ENCODE measurements around the gene MALSU1.
A peak's percentile ranks its signal among the peaks of the same experiment; 100 is the strongest.

Gene MALSU1

DNA sequence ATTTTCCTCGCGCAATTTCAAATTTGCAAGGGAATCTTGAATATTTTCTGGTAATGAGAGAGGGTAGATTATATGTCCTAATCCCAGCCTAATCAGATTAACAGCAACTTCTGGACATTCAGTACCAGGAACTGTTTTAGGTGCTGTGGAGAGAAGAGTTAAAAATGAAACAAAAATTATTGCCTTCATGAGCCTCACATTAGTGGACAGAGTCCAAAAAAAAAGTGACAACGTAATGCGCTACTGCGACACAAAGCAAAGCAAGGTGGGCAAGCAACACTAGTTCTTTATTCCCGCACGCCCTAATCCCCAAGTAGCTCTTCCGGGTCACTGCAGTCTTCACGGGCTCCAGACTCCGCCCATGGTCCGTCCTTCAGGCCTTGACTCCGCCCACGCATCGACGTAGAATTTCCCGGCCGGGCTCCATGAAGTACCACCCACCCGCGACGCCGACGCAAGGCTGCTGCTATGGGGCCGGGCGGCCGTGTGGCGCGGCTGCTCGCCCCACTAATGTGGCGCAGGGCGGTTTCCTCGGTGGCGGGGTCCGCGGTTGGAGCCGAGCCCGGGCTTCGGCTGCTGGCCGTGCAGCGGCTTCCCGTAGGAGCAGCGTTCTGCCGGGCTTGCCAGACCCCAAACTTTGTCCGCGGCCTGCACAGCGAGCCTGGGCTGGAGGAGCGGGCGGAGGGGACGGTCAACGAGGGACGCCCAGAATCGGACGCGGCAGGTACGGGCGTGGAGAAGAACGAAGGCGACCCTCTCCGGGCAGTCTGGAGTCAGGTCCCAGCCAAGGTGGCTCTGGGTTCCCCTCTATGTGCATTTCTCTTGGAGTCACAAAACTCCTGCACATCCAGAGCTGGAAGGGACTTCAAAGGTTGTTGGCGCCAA, at the start of gene MALSU1:
TSS of gene MALSU1 (plus strand) at position 455 of the 885 bp plus-strand sequence. CDS start at position 469, 14 bp downstream.
- TF ChIP-seq, protein P1, sequence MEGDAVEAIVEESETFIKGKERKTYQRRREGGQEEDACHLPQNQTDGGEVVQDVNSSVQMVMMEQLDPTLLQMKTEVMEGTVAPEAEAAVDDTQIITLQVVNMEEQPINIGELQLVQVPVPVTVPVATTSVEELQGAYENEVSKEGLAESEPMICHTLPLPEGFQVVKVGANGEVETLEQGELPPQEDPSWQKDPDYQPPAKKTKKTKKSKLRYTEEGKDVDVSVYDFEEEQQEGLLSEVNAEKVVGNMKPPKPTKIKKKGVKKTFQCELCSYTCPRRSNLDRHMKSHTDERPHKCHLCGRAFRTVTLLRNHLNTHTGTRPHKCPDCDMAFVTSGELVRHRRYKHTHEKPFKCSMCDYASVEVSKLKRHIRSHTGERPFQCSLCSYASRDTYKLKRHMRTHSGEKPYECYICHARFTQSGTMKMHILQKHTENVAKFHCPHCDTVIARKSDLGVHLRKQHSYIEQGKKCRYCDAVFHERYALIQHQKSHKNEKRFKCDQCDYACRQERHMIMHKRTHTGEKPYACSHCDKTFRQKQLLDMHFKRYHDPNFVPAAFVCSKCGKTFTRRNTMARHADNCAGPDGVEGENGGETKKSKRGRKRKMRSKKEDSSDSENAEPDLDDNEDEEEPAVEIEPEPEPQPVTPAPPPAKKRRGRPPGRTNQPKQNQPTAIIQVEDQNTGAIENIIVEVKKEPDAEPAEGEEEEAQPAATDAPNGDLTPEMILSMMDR (conservative IDR thresholded peaks at IDR 0.05; ENCODE audit: low read depth, low read length) = no peak
- peak within 1 kb of the TSS; percentile 93 for H3K4me3 ChIP-seq (ENCODE audit: low read depth, low read length)
- DNase-seq (ENCODE audit: low read depth) = peak; percentile 98

DNA sequence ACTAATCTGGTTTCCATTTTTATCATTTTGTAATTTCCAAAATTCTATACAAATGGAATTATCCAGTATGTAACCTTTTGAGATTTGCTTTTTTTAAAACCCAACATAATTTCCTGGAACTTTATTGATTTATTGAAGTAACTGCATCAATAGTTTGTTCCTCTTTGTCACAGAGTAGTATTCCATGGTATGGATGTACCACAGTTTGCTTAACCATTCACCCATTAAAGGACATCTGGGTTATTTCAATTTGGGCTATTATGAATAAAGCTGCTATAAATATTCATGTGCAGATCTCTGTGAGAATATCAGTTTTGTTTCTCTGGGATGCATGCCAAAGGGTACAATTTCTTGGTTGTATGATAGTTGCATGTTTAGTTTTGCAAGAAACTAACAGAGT, 49.7 kb upstream of the MALSU1 start:
- H3K4me3 ChIP-seq (ENCODE audit: low read depth, low read length) = no peak overlapping the region
- peak; percentile 24 for DNase-seq (ENCODE audit: low read depth)
- TF ChIP-seq, protein P1 (conservative IDR thresholded peaks at IDR 0.05; ENCODE audit: low read depth, low read length) = no peak

DNA sequence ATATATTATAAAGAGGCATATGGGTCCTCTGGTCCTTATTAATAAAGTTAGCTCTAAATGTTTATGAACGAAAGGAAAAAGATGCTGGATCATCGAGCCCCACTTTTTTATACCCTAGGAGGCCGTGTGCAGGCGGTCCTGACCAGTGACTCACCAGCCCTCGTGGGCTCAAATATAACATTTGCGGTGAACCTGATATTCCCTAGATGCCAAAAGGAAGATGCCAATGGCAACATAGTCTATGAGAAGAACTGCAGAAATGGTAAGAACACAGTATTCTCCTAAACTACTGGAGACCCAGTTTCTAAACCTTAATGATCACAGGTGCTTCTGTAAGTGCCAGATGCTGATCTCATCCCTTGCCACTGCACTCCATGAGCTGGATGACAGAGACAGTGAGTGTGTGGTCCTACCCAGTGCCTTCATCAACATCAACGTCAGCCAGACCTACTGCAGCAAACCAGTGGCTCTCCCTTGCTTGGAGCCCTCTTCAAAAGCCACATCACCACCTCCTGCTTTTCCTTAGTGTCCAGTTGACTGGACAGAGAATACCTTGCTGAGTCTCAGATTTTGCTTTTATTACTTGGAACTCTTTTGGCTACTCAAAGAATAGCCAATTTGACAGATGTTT, 45.0 kb upstream of the MALSU1 start:
- peak; percentile 55 for DNase-seq (ENCODE audit: low read depth)
- TF ChIP-seq, protein P1 (conservative IDR thresholded peaks at IDR 0.05; ENCODE audit: low read depth, low read length) = no peak
- H3K4me3 ChIP-seq (ENCODE audit: low read depth, low read length) = no peak overlapping the region

DNA sequence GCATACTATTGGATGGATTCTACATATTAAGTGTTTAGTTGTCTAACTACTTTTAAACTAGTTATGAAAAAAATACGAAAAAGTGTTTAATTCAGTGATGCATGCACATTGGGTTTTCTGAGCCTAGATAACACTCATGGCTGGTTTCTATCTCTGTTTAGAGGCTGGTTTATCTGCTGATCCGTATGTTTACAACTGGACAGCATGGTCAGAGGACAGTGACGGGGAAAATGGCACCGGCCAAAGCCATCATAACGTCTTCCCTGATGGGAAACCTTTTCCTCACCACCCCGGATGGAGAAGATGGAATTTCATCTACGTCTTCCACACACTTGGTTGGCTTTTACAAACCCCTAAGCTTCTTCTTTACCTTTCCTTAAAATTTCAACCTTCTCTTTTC, 42.4 kb upstream of the MALSU1 start:
- DNase-seq (ENCODE audit: low read depth) = no peak
- no peak overlapping the region for H3K4me3 ChIP-seq (ENCODE audit: low read depth, low read length)
- TF ChIP-seq, protein P1 (conservative IDR thresholded peaks at IDR 0.05; ENCODE audit: low read depth, low read length) = no peak

DNA sequence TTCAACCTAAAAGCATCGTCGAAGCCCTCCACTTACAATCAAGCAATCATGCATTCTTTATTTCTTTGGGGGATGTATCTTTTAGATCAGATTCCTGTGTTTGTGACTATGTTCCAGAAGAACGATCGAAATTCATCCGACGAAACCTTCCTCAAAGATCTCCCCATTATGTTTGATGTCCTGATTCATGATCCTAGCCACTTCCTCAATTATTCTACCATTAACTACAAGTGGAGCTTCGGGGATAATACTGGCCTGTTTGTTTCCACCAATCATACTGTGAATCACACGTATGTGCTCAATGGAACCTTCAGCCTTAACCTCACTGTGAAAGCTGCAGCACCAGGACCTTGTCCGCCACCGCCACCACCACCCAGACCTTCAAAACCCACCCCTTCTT, 38.8 kb upstream of the MALSU1 start:
- no peak for DNase-seq (ENCODE audit: low read depth)
- no peak overlapping the region for H3K4me3 ChIP-seq (ENCODE audit: low read depth, low read length)
- TF ChIP-seq, protein P1 (conservative IDR thresholded peaks at IDR 0.05; ENCODE audit: low read depth, low read length) = no peak

DNA sequence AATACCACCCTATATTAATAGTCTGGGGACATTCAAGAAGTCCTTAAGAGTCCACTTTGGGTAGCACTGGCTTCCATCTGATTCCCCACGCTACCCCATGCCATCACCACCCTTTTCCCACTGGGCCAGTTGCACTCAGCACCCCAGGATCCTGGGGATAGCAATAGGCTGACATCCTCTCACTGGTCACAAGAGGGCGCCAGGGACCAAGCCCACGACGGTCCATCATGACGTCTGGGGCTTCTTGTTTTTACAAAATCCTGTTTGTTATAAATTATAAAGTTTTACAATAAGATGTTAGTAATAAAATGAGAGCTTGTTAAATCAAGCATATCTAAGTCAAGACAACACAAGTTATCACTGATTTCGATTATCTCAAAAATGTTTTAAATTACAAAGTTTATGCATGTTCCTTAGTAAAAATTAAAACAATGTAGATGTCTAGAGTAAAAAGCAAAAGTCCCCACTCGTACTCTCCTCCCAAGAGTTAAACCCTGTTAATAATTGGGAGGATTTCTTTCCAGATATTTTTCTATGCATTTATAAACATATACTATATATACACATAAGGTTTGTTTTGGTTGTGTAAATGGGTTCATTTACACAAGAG, 37.2 kb upstream of the MALSU1 start:
- TF ChIP-seq, protein P1 (conservative IDR thresholded peaks at IDR 0.05; ENCODE audit: low read depth, low read length) = peak; percentile 95
- DNase-seq (ENCODE audit: low read depth) = peak; percentile 81
- H3K4me3 ChIP-seq (ENCODE audit: low read depth, low read length) = no peak overlapping the region
